PC-3 (cell line): ENCODE results near the gene TINAGL1. TPM values are rescaled to one million over a fixed set of nuclear protein-coding genes. Genes with fewer than 3 reads are reported as not detected.

Experiments
- ATAC-seq: fragments of 200-7000 bp; cut with Tn5 transposase; 2 replicates; pipeline ENCODE4 v1.9.1; 2020; ENCODE audit warnings: mild to moderate bottlenecking, moderate library complexity
- BruUV-seq: library from RNA; stranded (reverse); fragments of 400-500 nt; replicated peaks from 2 replicates; lab custom pipeline; 2021; lab: Mats Ljungman, UMichigan
- CTCF ChIA-PET: fragments of 300-600 bp; sonication (Branson Sonifier 250); formaldehyde crosslinking; loops from one replicate; lab custom pipeline; 2022; ENCODE audit warnings: antibody characterized with exemption; lab: Charles Lee
- POLR2A ChIA-PET: fragments of 300-600 bp; sonication (Branson Sonifier 250); formaldehyde crosslinking; loops from one replicate; lab custom pipeline; 2022; ENCODE audit warnings: antibody characterized with exemption; ENCODE audit not compliant: unreplicated experiment; lab: Charles Lee
- DNase-seq: peaks from one replicate; pipeline ENCODE4 v3.0.0-alpha.2; 2015
- H2AFZ ChIP-seq: fragments of 300-600 bp; sonication (generic); 2 replicates; pipeline ENCODE4 v1.6.0; 2016; ENCODE audit warnings: antibody characterized with exemption, low read length
- H3F3A ChIP-seq: fragments of 300-600 bp; sonication (generic); one replicate; pipeline ENCODE4 v1.6.0; 2017; ENCODE audit warnings: antibody characterized with exemption, low read length, control low read depth, mild to moderate bottlenecking; ENCODE audit not compliant: unreplicated experiment
- H3K27ac ChIP-seq: fragments of 300-600 bp; sonication (generic); 2 replicates; pipeline ENCODE4 v1.5.1; 2016; ENCODE audit warnings: mild to moderate bottlenecking, low read length
- H3K27me3 ChIP-seq: fragments of 300-600 bp; sonication (generic); 2 replicates; pipeline ENCODE4 v1.6.1; 2016; ENCODE audit warnings: low read length, mixed read lengths
- H3K36me3 ChIP-seq: fragments of 300-600 bp; sonication (generic); 2 replicates; pipeline ENCODE4 v1.6.1; 2016; ENCODE audit warnings: low read depth, mixed run types, low read length, mixed read lengths
- H3K4me1 ChIP-seq: fragments of 300-600 bp; sonication (generic); 2 replicates; pipeline ENCODE4 v1.5.1; 2016; ENCODE audit warnings: low read length; ENCODE audit not compliant: insufficient read depth
- H3K4me2 ChIP-seq: fragments of 300-600 bp; sonication (generic); 2 replicates; pipeline ENCODE4 v1.6.0; 2016; ENCODE audit warnings: low read length
- H3K4me3 ChIP-seq: fragments of 300-600 bp; sonication (generic); 2 replicates; pipeline ENCODE4 v1.5.1; 2016; ENCODE audit warnings: mild to moderate bottlenecking, low read length, mixed read lengths
- H3K79me2 ChIP-seq: fragments of 300-600 bp; sonication (generic); 2 replicates; pipeline ENCODE4 v1.6.1; 2017; ENCODE audit warnings: low read length, mixed read lengths
- H3K9ac ChIP-seq: fragments of 300-600 bp; sonication (generic); 2 replicates; pipeline ENCODE4 v1.6.0; 2016; ENCODE audit warnings: mild to moderate bottlenecking, low read length
- H3K9me2 ChIP-seq: fragments of 300-600 bp; sonication (generic); replicated peaks from 2 replicates; pipeline ENCODE4 v1.6.1; 2016; ENCODE audit warnings: mixed run types, low read length, mixed read lengths
- H3K9me3 ChIP-seq: fragments of 300-600 bp; sonication (generic); 2 replicates; pipeline ENCODE4 v1.6.1; 2016; ENCODE audit warnings: low read length, mixed read lengths
- H4K20me1 ChIP-seq: fragments of 300-600 bp; sonication (generic); 2 replicates; pipeline ENCODE4 v1.6.1; 2016; ENCODE audit warnings: low read length, mixed read lengths
- CTCF ChIP-seq: fragments of 300-600 bp; sonication (generic); conservative IDR thresholded peaks from 2 replicates; pipeline ENCODE4 v1.5.1; 2017; ENCODE audit warnings: antibody characterized with exemption, low read depth, mild to moderate bottlenecking, low read length
- EZH2 ChIP-seq: fragments of 300-600 bp; sonication (generic); IDR thresholded peaks from one replicate; pipeline ENCODE4 v1.6.1; 2017; ENCODE audit warnings: antibody characterized with exemption, mild to moderate bottlenecking, low read length; ENCODE audit not compliant: unreplicated experiment
- EZH2phosphoT487 ChIP-seq: fragments of 300-600 bp; sonication (generic); IDR thresholded peaks from 2 replicates; pipeline ENCODE4 v1.6.1; 2018; ENCODE audit warnings: mild to moderate bottlenecking, antibody characterized with exemption, low read length, borderline replicate concordance
- intact Hi-C: fragments of 100-400 bp; cut with micrococcal nuclease; formaldehyde crosslinking; loops from 2 replicates; pipeline ENCODE4 v1.9.0; 2023
- total RNA-seq: library from RNA; depleted of rRNA; stranded (reverse); fragments of >200 nt; gene quantifications from 2 replicates; pipeline ENCODE4 v1.2.3, GENCODE V29; 2014

The TINAGL1 gene
- total RNA-seq, 1 experiment from 2014 or later = 176 TPM

- no peaks in the 10 kb centered on the region for H3K9me3 ChIP-seq
- H3K36me3 ChIP-seq = peaks cover 34% of the 10 kb centered on the region
- DNase-seq (no peak), ATAC-seq (no peak)
- peaks cover 63% of the 10 kb centered on the region for H3K4me1 ChIP-seq
- peaks cover 62% of the 10 kb centered on the region for H3K79me2 ChIP-seq
- H3K27me3 ChIP-seq = no peaks in the 10 kb centered on the region
- no TSS peak for BruUV-seq
- no peaks in the 10 kb centered on the region for H3K9me2 ChIP-seq
- intact Hi-C loops = no loop called here
- TF ChIP-seq EZH2phosphoT487 (no peak), EZH2 (no peak), CTCF (no peak)
- ChIA-PET CTCF (no interaction called here), POLR2A (no interaction called here)
- H4K20me1 ChIP-seq = peaks cover 13% of the 10 kb centered on the region; the same call in 1 of the 2 replicates
- no peak overlapping the region for H3K9ac ChIP-seq
- H3K4me3 ChIP-seq = no peak overlapping the region
- H3F3A ChIP-seq = no peaks in the 10 kb centered on the region
- peak overlapping the region; percentile 38 for H3K27ac ChIP-seq
- H3K4me2 ChIP-seq = peak overlapping the region; percentile 37
- no peak overlapping the region for H2AFZ ChIP-seq
These were observed 4.7 kb downstream of the TINAGL1 start for GRCh38 chr1:31580891-31581603.

- intact Hi-C loops = no loop called here
- Histone ChIP-seq H4K20me1 (peaks cover 13% of the 10 kb centered on the region; the same call in 1 of the 2 replicates), H3K36me3 (peaks cover 38% of the 10 kb centered on the region), H3K27ac (peak overlapping the region; percentile 47), H3K27me3 (no peaks in the 10 kb centered on the region), H3F3A (no peaks in the 10 kb centered on the region), H2AFZ (no peak overlapping the region), H3K4me1 (peaks cover 61% of the 10 kb centered on the region), H3K9me3 (no peaks in the 10 kb centered on the region), H3K9ac (no peak overlapping the region), H3K9me2 (no peaks in the 10 kb centered on the region), H3K4me3 (no peak overlapping the region), H3K4me2 (peak overlapping the region; percentile 37), H3K79me2 (peaks cover 54% of the 10 kb centered on the region)
- no TSS peak for BruUV-seq
- CTCF ChIA-PET = no interaction called here
- TF ChIP-seq EZH2 = no peak
- TF ChIP-seq CTCF = no peak
- no peak for TF ChIP-seq EZH2phosphoT487
- POLR2A ChIA-PET = no interaction called here
- peak; percentile 89 for DNase-seq
- ATAC-seq = peak; percentile 48
These were observed 5.8 kb downstream of the TINAGL1 start for GRCh38 chr1:31581821-31582810.
